Glutamatergic neuron (in vitro differentiated cells): Measurements from ENCODE around the gene KEAP1. TPM values are rescaled to one million over a fixed set of nuclear protein-coding genes. Genes with fewer than 3 reads are reported as not detected.
"Not testable (repeated sequence)": the region's sequence is repeated elsewhere in the genome, so short reads cannot be mapped to it uniquely, and the experiment has no call there.

ENCODE experiments used
- DNase-seq: peaks from one replicate; pipeline ENCODE4 v3.0.0; 2022
- H3K27ac Mint-ChIP-seq: one replicate; pipeline ENCODE4 v1.8.0; 2020; ENCODE audit warnings: mild to moderate bottlenecking, mixed read lengths, inconsistent platforms; ENCODE audit not compliant: unreplicated experiment
- H3K27me3 Mint-ChIP-seq: one replicate; pipeline ENCODE4 v1.8.0; 2020; ENCODE audit warnings: mild to moderate bottlenecking, moderate library complexity, mixed read lengths, inconsistent platforms; ENCODE audit not compliant: unreplicated experiment
- H3K36me3 Mint-ChIP-seq: one replicate; pipeline ENCODE4 v1.8.0; 2020; ENCODE audit warnings: mild to moderate bottlenecking, mixed read lengths, inconsistent platforms; ENCODE audit not compliant: unreplicated experiment
- H3K4me1 Mint-ChIP-seq: one replicate; pipeline ENCODE4 v1.8.0; 2020; ENCODE audit warnings: mild to moderate bottlenecking, low read depth, mixed read lengths, inconsistent platforms; ENCODE audit not compliant: unreplicated experiment
- H3K4me3 Mint-ChIP-seq: one replicate; pipeline ENCODE4 v1.8.0; 2020; ENCODE audit warnings: mild to moderate bottlenecking, mixed read lengths, inconsistent platforms; ENCODE audit not compliant: unreplicated experiment
- H3K9me3 Mint-ChIP-seq: one replicate; pipeline ENCODE4 v1.8.0; 2020; ENCODE audit warnings: mild to moderate bottlenecking, moderate library complexity, mixed read lengths, inconsistent platforms; ENCODE audit not compliant: unreplicated experiment
- total RNA-seq: library from RNA; stranded (reverse); fragmentation: NEBNext Ultra II Directional; extraction: Animal tissue kit (Norgen Biotek cat#: 25700); gene quantifications from one replicate; pipeline ENCODE4 v1.2.1, GENCODE V29; 2021; ENCODE audit not compliant: unreplicated experiment
- TF ChIP-seq, protein P1 (sequence below): fragments of 200-600 bp; sonication (generic); IDR thresholded peaks from one replicate; pipeline ENCODE4 v1.5.0; 2021; ENCODE audit not compliant: partially characterized antibody, unreplicated experiment

KEAP1 gene
- total RNA-seq, 1 donor from 2014 or later: 44.1 TPM

DNA sequence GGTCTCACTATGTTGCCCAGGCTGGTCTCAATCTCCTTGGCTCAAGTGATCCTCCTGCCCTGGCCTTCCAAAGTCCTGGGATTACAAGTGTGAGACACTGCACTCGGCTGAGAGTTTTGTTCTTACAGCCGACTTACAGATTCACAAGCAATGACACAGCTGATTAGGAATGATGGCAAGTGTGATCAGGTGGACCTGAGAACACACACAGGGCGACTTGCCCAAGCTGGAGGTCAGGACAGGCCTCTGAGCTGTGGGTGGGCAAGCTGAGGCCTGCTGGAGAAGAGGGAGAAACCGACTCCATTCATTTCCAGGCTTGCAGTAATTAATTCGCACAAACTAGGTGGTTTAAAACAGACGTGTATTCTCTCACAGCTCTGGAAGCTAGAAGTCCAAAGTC is 32.5 kb upstream of the KEAP1 start:
- Mint-ChIP-seq H3K36me3 (no peaks in the 10 kb centered on the region), H3K27ac (no peak overlapping the region), H3K27me3 (peaks cover 5% of the 10 kb centered on the region), H3K4me1 (no peaks in the 10 kb centered on the region), H3K4me3 (no peak overlapping the region), H3K9me3 (peaks cover 2% of the 10 kb centered on the region)
- TF ChIP-seq, protein P1, sequence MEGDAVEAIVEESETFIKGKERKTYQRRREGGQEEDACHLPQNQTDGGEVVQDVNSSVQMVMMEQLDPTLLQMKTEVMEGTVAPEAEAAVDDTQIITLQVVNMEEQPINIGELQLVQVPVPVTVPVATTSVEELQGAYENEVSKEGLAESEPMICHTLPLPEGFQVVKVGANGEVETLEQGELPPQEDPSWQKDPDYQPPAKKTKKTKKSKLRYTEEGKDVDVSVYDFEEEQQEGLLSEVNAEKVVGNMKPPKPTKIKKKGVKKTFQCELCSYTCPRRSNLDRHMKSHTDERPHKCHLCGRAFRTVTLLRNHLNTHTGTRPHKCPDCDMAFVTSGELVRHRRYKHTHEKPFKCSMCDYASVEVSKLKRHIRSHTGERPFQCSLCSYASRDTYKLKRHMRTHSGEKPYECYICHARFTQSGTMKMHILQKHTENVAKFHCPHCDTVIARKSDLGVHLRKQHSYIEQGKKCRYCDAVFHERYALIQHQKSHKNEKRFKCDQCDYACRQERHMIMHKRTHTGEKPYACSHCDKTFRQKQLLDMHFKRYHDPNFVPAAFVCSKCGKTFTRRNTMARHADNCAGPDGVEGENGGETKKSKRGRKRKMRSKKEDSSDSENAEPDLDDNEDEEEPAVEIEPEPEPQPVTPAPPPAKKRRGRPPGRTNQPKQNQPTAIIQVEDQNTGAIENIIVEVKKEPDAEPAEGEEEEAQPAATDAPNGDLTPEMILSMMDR: no peak
- DNase-seq: no peak

DNA sequence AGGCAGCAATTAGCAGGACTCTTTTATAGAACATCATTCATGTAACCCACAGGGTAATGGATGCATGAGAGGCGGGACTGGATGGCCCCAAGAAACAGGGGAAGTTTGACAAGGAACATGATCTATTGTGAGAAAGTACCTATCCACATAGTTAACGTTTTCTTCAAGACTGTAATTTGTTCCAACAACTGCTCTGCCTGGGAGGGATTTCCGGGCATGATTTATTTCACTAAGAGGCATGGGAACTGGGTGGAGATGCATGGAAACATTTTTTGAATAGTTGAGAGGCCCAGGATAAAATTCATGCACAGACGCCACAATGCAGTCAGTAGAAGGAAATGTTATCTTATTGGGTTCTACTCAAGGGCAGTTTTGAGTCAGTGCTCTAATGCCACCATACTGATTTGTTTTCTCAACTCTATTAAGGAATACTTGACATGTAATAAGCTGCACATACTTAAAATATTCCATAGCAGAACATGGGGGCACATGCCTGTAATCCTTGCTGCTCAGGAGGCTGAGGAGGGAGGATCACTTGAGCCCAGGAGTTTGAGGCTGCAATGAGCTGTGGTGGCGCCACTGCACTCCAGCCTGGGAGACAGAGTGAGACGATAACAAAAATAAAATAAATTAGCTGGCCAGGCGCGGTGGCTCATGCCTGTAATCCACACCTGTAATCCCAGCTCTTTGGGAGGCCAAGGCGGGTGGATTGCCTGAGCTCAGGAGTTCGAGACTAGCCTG is 30.7 kb upstream of the KEAP1 start:
- TF ChIP-seq, protein P1: no peak
- Mint-ChIP-seq H3K9me3 (no peaks in the 10 kb centered on the region), H3K4me3 (no peak overlapping the region), H3K27me3 (no peaks in the 10 kb centered on the region), H3K27ac (no peak overlapping the region), H3K36me3 (no peaks in the 10 kb centered on the region), H3K4me1 (no peaks in the 10 kb centered on the region)
- DNase-seq: no peak

DNA sequence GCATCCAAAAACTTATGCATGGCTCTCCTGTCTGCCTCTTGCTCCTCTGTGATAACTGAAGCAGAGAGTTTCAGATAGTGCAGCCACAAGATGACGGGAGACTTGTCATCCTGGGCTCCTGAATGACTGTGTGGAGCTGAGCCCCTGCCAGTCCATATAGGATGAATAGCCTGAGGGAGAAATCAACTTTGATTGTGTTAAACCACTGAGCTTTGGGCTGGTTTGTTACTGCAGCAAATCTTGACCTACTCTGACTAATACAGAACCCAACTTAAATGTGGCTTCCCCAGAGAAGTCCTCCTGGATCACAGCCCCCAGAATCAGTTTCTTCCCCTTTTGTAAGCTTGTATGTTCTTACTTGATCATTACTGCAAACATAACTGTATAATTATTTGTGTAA is 29.3 kb upstream of the KEAP1 start:
- Mint-ChIP-seq H3K27me3 (peaks cover 5% of the 10 kb centered on the region), H3K9me3 (no peaks in the 10 kb centered on the region), H3K27ac (no peak overlapping the region), H3K4me1 (no peaks in the 10 kb centered on the region), H3K36me3 (no peaks in the 10 kb centered on the region), H3K4me3 (no peak overlapping the region)
- TF ChIP-seq, protein P1: no peak
- DNase-seq: no peak

DNA sequence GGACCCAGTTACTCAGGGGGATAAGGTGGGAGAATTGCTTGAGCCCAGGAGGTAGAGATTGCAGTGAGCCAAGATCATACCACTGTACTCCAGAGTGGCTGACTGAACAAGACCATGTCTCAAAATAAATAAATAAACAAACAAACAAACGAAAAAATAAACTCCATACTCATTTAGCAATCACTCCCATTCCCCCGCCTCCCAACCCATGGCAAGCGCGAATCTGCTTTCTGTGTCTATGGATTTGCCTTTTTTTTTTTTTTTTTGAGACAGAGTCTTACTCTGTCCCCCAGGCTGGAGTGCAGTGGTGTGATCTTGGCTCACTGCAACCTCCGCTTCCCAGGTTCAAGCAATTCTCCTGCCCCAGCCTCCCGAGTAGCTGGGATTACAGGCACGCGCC is 23.7 kb upstream of the KEAP1 start:
- H3K9me3 Mint-ChIP-seq, H3K27ac Mint-ChIP-seq, H3K4me3 Mint-ChIP-seq, H3K4me1 Mint-ChIP-seq, DNase-seq, H3K36me3 Mint-ChIP-seq, H3K27me3 Mint-ChIP-seq: not testable (repeated sequence)

DNA sequence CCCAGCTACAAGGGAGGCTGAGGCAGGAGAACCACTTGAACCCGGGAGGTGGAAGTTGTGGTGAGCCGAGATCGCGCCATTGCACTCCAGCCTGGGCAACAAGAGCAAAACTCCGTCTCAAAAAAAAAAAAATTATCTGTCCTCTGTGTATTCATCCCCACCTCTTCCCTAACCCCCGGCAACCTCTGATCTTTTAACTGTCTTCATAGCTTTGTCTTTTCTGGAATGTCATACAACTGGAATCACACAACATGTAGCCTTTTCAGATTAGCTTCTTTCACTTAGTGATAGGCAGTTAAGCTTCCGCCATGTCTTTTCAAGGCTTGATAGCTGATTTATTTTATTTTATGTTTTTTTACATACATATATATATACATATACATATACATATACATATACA is 22.5 kb upstream of the KEAP1 start:
- H3K4me1 Mint-ChIP-seq: no peaks in the 10 kb centered on the region
- no peak for DNase-seq
- TF ChIP-seq, protein P1: no peak
- no peak overlapping the region for H3K27ac Mint-ChIP-seq
- peaks cover 5% of the 10 kb centered on the region for H3K27me3 Mint-ChIP-seq
- no peaks in the 10 kb centered on the region for H3K36me3 Mint-ChIP-seq
- no peak overlapping the region for H3K4me3 Mint-ChIP-seq
- H3K9me3 Mint-ChIP-seq: no peaks in the 10 kb centered on the region
